Measurements from ENCODE around the gene FBF1.
"Not testable (repeated sequence)": the region's sequence is repeated elsewhere in the genome, so short reads cannot be mapped to it uniquely, and the experiment has no call there.

The FBF1 gene

GRCh38 chr17:75888484-75888883 is 52.4 kb downstream of the FBF1 start:
- no peak for TF ChIP-seq ZNF274 (IDR thresholded peaks at IDR 0.05; ENCODE audit: low read depth, low read length)

GRCh38 chr17:75885860-75886259 is 55.0 kb downstream of the FBF1 start:
- not testable (repeated sequence) for H3K4me3 ChIP-seq (ENCODE audit: low read length)

More at GRCh38 chr17:75888484-75888883, 52.4 kb downstream of the FBF1 start:
- no peak overlapping the region for H3K4me3 ChIP-seq (ENCODE audit: low read length)

GRCh38 chr17:75885431-75885830 is 55.4 kb downstream of the FBF1 start:
- TF ChIP-seq ZNF274 (IDR thresholded peaks at IDR 0.05; ENCODE audit: low read depth, low read length): no peak
- no peak overlapping the region for H3K4me3 ChIP-seq (ENCODE audit: low read length)

- no peak overlapping the region for H3K4me3 ChIP-seq (ENCODE audit: low read length)
- no peak for TF ChIP-seq ZNF274 (IDR thresholded peaks at IDR 0.05; ENCODE audit: low read depth, low read length)
Measured at GRCh38 chr17:75881678-75882454, 59.0 kb downstream of the FBF1 start.

- H3K4me3 ChIP-seq (ENCODE audit: low read length): no peak overlapping the region
- no peak for TF ChIP-seq ZNF274 (IDR thresholded peaks at IDR 0.05; ENCODE audit: low read depth, low read length)
Measured at GRCh38 chr17:75880266-75880665, 60.6 kb downstream of the FBF1 start.

GRCh38 chr17:75878174-75878998 is 62.5 kb downstream of the FBF1 start, which contains the start of gene TRIM47:
TSS of gene TRIM47 (minus strand) at chr17:75878581. CDS start at chr17:75878548, 33 bp downstream.
- H3K4me3 ChIP-seq (ENCODE audit: low read length): peak within 1 kb of the TSS; percentile 12; the same call in 1 of the 2 replicates
- TF ChIP-seq ZNF274 (IDR thresholded peaks at IDR 0.05; ENCODE audit: low read depth, low read length): no peak

GRCh38 chr17:75877752-75878173 is 63.1 kb downstream of the FBF1 start:
- TF ChIP-seq ZNF274 (IDR thresholded peaks at IDR 0.05; ENCODE audit: low read depth, low read length): no peak
- H3K4me3 ChIP-seq (ENCODE audit: low read length): peak overlapping the region; percentile 12; the same call in 1 of the 2 replicates

- no peak for TF ChIP-seq ZNF274 (IDR thresholded peaks at IDR 0.05; ENCODE audit: low read depth, low read length)
- H3K4me3 ChIP-seq (ENCODE audit: low read length): peak overlapping the region; percentile 7; the same call in 1 of the 2 replicates
Measured at GRCh38 chr17:75876938-75877751, 63.7 kb downstream of the FBF1 start.

- H3K4me3 ChIP-seq (ENCODE audit: low read length): no peak overlapping the region; the same call in 1 of the 2 replicates
- no peak for TF ChIP-seq ZNF274 (IDR thresholded peaks at IDR 0.05; ENCODE audit: low read depth, low read length)
Measured at GRCh38 chr17:75876190-75876937, 64.5 kb downstream of the FBF1 start.

- no peak for TF ChIP-seq ZNF274 (IDR thresholded peaks at IDR 0.05; ENCODE audit: low read depth, low read length)
- no peak overlapping the region for H3K4me3 ChIP-seq (ENCODE audit: low read length)
Measured at GRCh38 chr17:75875940-75876189, 65.0 kb downstream of the FBF1 start.

GRCh38 chr17:75875182-75875939 is 65.5 kb downstream of the FBF1 start:
- no peak for TF ChIP-seq ZNF274 (IDR thresholded peaks at IDR 0.05; ENCODE audit: low read depth, low read length)
- no peak overlapping the region for H3K4me3 ChIP-seq (ENCODE audit: low read length)

GRCh38 chr17:75874323-75875181 is 66.3 kb downstream of the FBF1 start:
- TF ChIP-seq ZNF274 (IDR thresholded peaks at IDR 0.05; ENCODE audit: low read depth, low read length): no peak
- no peak overlapping the region for H3K4me3 ChIP-seq (ENCODE audit: low read length)

Measured in GM08714 (cell line).